ENCODE results near the gene TSNAXIP1.
A peak's percentile ranks its signal among the peaks of the same experiment; 100 is the strongest.

Gene TSNAXIP1

GRCh38 chr16:67864594-67864993 is 57.9 kb downstream of the TSNAXIP1 start:
- no peak overlapping the region for H3K4me3 ChIP-seq (ENCODE audit: control insufficient read depth, low read depth, low read length)
- no peak for TF ChIP-seq CTCF (IDR thresholded peaks at IDR 0.05; ENCODE audit: control insufficient read depth, insufficient read depth, low read depth, low read length, missing control alignments)
- no peak for DNase-seq (ENCODE audit: low read depth)

- no peak for DNase-seq (ENCODE audit: low read depth)
- peak; percentile 59 for TF ChIP-seq CTCF (IDR thresholded peaks at IDR 0.05; ENCODE audit: control insufficient read depth, insufficient read depth, low read depth, low read length, missing control alignments)
These were observed 58.6 kb downstream of the TSNAXIP1 start for GRCh38 chr16:67865318-67865717.

GRCh38 chr16:67868290-67868689 is 61.6 kb downstream of the TSNAXIP1 start:
- no peak for DNase-seq (ENCODE audit: low read depth)
- TF ChIP-seq CTCF (IDR thresholded peaks at IDR 0.05; ENCODE audit: control insufficient read depth, insufficient read depth, low read depth, low read length, missing control alignments) = no peak

More at GRCh38 chr16:67865318-67865717, 58.6 kb downstream of the TSNAXIP1 start:
- no peak overlapping the region for H3K4me3 ChIP-seq (ENCODE audit: control insufficient read depth, low read depth, low read length)

GRCh38 chr16:67869653-67870052 is 63.0 kb downstream of the TSNAXIP1 start:
- no peak for DNase-seq (ENCODE audit: low read depth)
- TF ChIP-seq CTCF (IDR thresholded peaks at IDR 0.05; ENCODE audit: control insufficient read depth, insufficient read depth, low read depth, low read length, missing control alignments) = no peak
- no peak overlapping the region for H3K4me3 ChIP-seq (ENCODE audit: control insufficient read depth, low read depth, low read length)

More at GRCh38 chr16:67868290-67868689, 61.6 kb downstream of the TSNAXIP1 start:
- H3K4me3 ChIP-seq (ENCODE audit: control insufficient read depth, low read depth, low read length) = no peak overlapping the region

- DNase-seq (ENCODE audit: low read depth) = no peak
- H3K4me3 ChIP-seq (ENCODE audit: control insufficient read depth, low read depth, low read length) = no peak overlapping the region
- no peak for TF ChIP-seq CTCF (IDR thresholded peaks at IDR 0.05; ENCODE audit: control insufficient read depth, insufficient read depth, low read depth, low read length, missing control alignments)
These were observed 64.6 kb downstream of the TSNAXIP1 start for GRCh38 chr16:67871256-67871655.

GRCh38 chr16:67872131-67872630 is 65.5 kb downstream of the TSNAXIP1 start:
- no peak for TF ChIP-seq CTCF (IDR thresholded peaks at IDR 0.05; ENCODE audit: control insufficient read depth, insufficient read depth, low read depth, low read length, missing control alignments)
- H3K4me3 ChIP-seq (ENCODE audit: control insufficient read depth, low read depth, low read length) = no peak overlapping the region
- DNase-seq (ENCODE audit: low read depth) = no peak

All from AG09309 (cell line).